COLO668 (cell line): ENCODE measurements around the gene ZNF385B.

ENCODE experiments used
- DNase-seq: peaks from one replicate; lab custom pipeline; 2025; ENCODE audit not compliant: unreplicated experiment; lab: John Stamatoyannopoulos, UW

ZNF385B gene

GRCh38 chr2:179592167-179592936, 269.1 kb downstream of the ZNF385B start:
- DNase-seq: no peak

- no peak for DNase-seq
Measured at GRCh38 chr2:179591690-179592089, 269.7 kb downstream of the ZNF385B start.

- no peak for DNase-seq
Measured at GRCh38 chr2:179588486-179589145, 272.8 kb downstream of the ZNF385B start.

GRCh38 chr2:179584760-179585159, 276.7 kb downstream of the ZNF385B start:
- no peak for DNase-seq

GRCh38 chr2:179581605-179582004, 279.8 kb downstream of the ZNF385B start:
- no peak for DNase-seq

- no peak for DNase-seq
Measured at GRCh38 chr2:179580378-179581146, 280.9 kb downstream of the ZNF385B start.

- DNase-seq: no peak
Measured at GRCh38 chr2:179579800-179580199, 281.6 kb downstream of the ZNF385B start.

GRCh38 chr2:179578171-179578916, 283.1 kb downstream of the ZNF385B start:
- no peak for DNase-seq

- no peak for DNase-seq
Measured at GRCh38 chr2:179574061-179574519, 287.3 kb downstream of the ZNF385B start.

GRCh38 chr2:179572544-179572943, 288.9 kb downstream of the ZNF385B start:
- DNase-seq: no peak

GRCh38 chr2:179571721-179572120, 289.7 kb downstream of the ZNF385B start:
- no peak for DNase-seq

GRCh38 chr2:179571252-179571651, 290.2 kb downstream of the ZNF385B start:
- no peak for DNase-seq

GRCh38 chr2:179569831-179570233, 291.6 kb downstream of the ZNF385B start:
- no peak for DNase-seq

GRCh38 chr2:179565807-179566206, 295.6 kb downstream of the ZNF385B start:
- DNase-seq: no peak

GRCh38 chr2:179562330-179562885, 299.0 kb downstream of the ZNF385B start:
- DNase-seq: no peak

GRCh38 chr2:179561702-179562101, 299.7 kb downstream of the ZNF385B start:
- no peak for DNase-seq

GRCh38 chr2:179560257-179560735, 301.1 kb downstream of the ZNF385B start:
- no peak for DNase-seq

- no peak for DNase-seq
Measured at GRCh38 chr2:179559108-179559806, 302.2 kb downstream of the ZNF385B start.

GRCh38 chr2:179558010-179558934, 303.1 kb downstream of the ZNF385B start:
- no peak for DNase-seq
